Bronchial epithelial cell (primary cell): ENCODE results near the gene SHISAL2B. TPM values are rescaled to one million over a fixed set of nuclear protein-coding genes. Genes with fewer than 3 reads are reported as not detected.
"Not testable (repeated sequence)": the region's sequence is repeated elsewhere in the genome, so short reads cannot be mapped to it uniquely, and the experiment has no call there.

Source experiments
- DNase-seq: peaks from one replicate; pipeline ENCODE4 v3.0.0-alpha.2; 2010; ENCODE audit warnings: low read depth
- FAIRE-seq: peaks from 2 replicates; lab custom pipeline; 2011; peaks lifted over from hg19 to GRCh38; lab: Jason Lieb, UNC
- H3K27me3 ChIP-seq: 2 replicates; pipeline ENCODE4 v1.5.1; 2011; ENCODE audit warnings: low read length; ENCODE audit not compliant: control insufficient read depth, insufficient read depth
- H3K36me3 ChIP-seq: 2 replicates; pipeline ENCODE4 v1.5.1; 2011; ENCODE audit warnings: low read length; ENCODE audit not compliant: control insufficient read depth, insufficient read depth
- H3K4me3 ChIP-seq: 2 replicates; pipeline ENCODE4 v1.5.1; 2011; ENCODE audit warnings: mild to moderate bottlenecking, low read depth, low read length, control low read depth
- total RNA-seq: library from RNA; depleted of rRNA; stranded (reverse); fragments of >200 nt; gene quantifications from 2 replicates; pipeline ENCODE4 v1.2.1, GENCODE V29; 2014
- TF ChIP-seq, protein P1 (sequence below): IDR thresholded peaks from 2 replicates; pipeline ENCODE4 v1.5.1; 2011; ENCODE audit warnings: mild to moderate bottlenecking, moderate library complexity, low read length, control low read depth, inconsistent platforms; ENCODE audit not compliant: insufficient read depth, severe bottlenecking

The SHISAL2B gene
- total RNA-seq, 1 donor from 2014 or later = not detected

GRCh38 chr5:64685866-64686265 is 4.4 kb upstream of the SHISAL2B start:
- no peak for FAIRE-seq
- Histone ChIP-seq H3K36me3 (no peaks in the 10 kb centered on the region), H3K27me3 (peaks cover 9% of the 10 kb centered on the region), H3K4me3 (no peak overlapping the region)
- DNase-seq = no peak
- TF ChIP-seq, protein P1, sequence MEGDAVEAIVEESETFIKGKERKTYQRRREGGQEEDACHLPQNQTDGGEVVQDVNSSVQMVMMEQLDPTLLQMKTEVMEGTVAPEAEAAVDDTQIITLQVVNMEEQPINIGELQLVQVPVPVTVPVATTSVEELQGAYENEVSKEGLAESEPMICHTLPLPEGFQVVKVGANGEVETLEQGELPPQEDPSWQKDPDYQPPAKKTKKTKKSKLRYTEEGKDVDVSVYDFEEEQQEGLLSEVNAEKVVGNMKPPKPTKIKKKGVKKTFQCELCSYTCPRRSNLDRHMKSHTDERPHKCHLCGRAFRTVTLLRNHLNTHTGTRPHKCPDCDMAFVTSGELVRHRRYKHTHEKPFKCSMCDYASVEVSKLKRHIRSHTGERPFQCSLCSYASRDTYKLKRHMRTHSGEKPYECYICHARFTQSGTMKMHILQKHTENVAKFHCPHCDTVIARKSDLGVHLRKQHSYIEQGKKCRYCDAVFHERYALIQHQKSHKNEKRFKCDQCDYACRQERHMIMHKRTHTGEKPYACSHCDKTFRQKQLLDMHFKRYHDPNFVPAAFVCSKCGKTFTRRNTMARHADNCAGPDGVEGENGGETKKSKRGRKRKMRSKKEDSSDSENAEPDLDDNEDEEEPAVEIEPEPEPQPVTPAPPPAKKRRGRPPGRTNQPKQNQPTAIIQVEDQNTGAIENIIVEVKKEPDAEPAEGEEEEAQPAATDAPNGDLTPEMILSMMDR = no peak

- DNase-seq (no peak), FAIRE-seq (no peak)
- Histone ChIP-seq H3K27me3 (peaks cover 15% of the 10 kb centered on the region), H3K4me3 (no peak overlapping the region), H3K36me3 (no peaks in the 10 kb centered on the region)
- TF ChIP-seq, protein P1 = no peak
These were observed 1.9 kb upstream of the SHISAL2B start for GRCh38 chr5:64688391-64688790.

DNA sequence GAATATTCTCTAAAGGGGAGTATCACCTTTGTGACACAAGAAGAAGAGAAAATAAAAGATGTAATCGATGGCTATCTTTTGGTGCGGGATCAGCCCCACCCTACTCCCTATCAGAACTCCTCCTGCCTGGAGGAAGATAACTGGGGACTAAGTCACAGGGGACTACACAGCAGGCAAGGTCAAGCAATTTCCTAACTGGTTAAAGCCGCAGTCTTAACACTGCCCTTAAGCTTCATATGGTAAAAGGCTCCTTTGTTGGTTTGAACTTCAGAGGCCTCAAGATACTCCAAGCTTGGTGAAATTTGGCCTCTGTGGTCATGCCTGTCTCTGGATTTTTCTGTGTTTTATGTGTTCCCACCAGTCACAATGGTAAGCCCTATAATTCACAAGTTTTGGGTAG is 1.3 kb upstream of the SHISAL2B start:
- peaks cover 15% of the 10 kb centered on the region for H3K27me3 ChIP-seq
- no peak for FAIRE-seq
- H3K4me3 ChIP-seq = no peak overlapping the region

DNA sequence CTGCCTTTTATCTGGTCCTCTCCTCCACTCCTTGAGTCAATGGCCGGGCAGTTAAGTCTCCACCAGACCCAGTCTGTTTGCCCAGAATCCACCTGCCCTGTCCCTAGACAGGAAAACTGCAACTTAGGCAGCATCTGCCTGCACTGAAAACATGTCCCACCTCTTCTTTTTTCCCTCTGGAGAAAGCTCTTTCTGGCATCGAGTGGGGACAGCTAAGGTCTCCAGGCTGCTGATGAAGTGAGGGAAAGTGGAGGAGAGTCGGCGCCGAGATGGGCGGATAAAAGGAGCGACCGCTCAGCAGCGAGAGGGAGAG is 243 bp upstream of the SHISAL2B start:
- no peaks in the 10 kb centered on the region for H3K36me3 ChIP-seq
- peaks cover 15% of the 10 kb centered on the region for H3K27me3 ChIP-seq
- no peak overlapping the region for H3K4me3 ChIP-seq
- FAIRE-seq (no peak), DNase-seq (no peak)
- TF ChIP-seq, protein P1 = no peak

More for the DNA sequence above, 1.3 kb upstream of the SHISAL2B start:
- DNase-seq = no peak
- H3K36me3 ChIP-seq = no peaks in the 10 kb centered on the region
- TF ChIP-seq, protein P1 = no peak

GRCh38 chr5:64691291-64691690 is 988 bp downstream of the SHISAL2B start:
- TF ChIP-seq, protein P1 = no peak
- FAIRE-seq (no peak), DNase-seq (no peak)
- no peak overlapping the region for H3K4me3 ChIP-seq
- H3K36me3 ChIP-seq = no peaks in the 10 kb centered on the region
- H3K27me3 ChIP-seq = peaks cover 15% of the 10 kb centered on the region

DNA sequence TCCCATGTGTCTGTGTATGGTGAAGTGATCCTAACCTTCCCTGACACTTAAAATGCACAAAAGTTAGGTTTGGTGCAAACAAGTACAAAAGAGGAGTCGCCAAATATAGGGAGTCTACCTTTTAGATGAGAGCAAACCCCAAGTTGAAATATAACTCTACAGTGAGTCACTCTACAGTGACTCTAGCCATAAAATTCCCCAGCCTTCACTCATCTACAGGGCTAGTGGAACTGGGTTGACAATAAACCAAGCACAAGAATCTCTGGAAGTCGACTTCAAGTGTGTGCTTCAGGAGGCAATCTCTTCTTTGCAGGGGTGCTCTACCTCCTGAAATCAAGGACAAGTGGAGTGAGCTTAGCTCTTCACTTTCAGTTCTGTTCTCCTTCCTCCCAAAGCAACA is 3.3 kb downstream of the SHISAL2B start:
- Histone ChIP-seq H3K36me3 (no peaks in the 10 kb centered on the region), H3K4me3 (no peak overlapping the region), H3K27me3 (peaks cover 15% of the 10 kb centered on the region)
- no peak for FAIRE-seq
- peak; percentile 51 for DNase-seq
- TF ChIP-seq, protein P1 = no peak

GRCh38 chr5:64696414-64696813 is 6.1 kb downstream of the SHISAL2B start:
- H3K27me3 ChIP-seq, FAIRE-seq, DNase-seq, H3K36me3 ChIP-seq, H3K4me3 ChIP-seq: not testable (repeated sequence)
